Inferior parietal cortex (tissue), 1 donor: ENCODE results near the gene OR2C3.
"Not testable (repeated sequence)": the region's sequence is repeated elsewhere in the genome, so short reads cannot be mapped to it uniquely, and the experiment has no call there.

Experiments used
- DNase-seq: peaks from one replicate; pipeline ENCODE4 v3.0.0-alpha.2; 2016; ENCODE audit errors: extremely low spot score

OR2C3 gene

GRCh38 chr1:247517795-247518612 is 18.2 kb downstream of the OR2C3 start:
- no peak for DNase-seq

- DNase-seq, result no peak
These were observed 29.4 kb downstream of the OR2C3 start for GRCh38 chr1:247506831-247507230.

GRCh38 chr1:247500865-247501264 is 35.4 kb downstream of the OR2C3 start:
- DNase-seq, result no peak

GRCh38 chr1:247496581-247497285 is 39.5 kb downstream of the OR2C3 start:
- DNase-seq, result no peak

GRCh38 chr1:247494767-247495166 is 41.5 kb downstream of the OR2C3 start:
- no peak for DNase-seq

- DNase-seq, result no peak
These were observed 43.1 kb downstream of the OR2C3 start for GRCh38 chr1:247493106-247493505.

- no peak for DNase-seq
These were observed 44.9 kb downstream of the OR2C3 start for GRCh38 chr1:247491328-247491727.

GRCh38 chr1:247487057-247487456 is 49.2 kb downstream of the OR2C3 start:
- peak; percentile 72 for DNase-seq

GRCh38 chr1:247482747-247483146 is 53.5 kb downstream of the OR2C3 start:
- DNase-seq, result no peak

- not testable (repeated sequence) for DNase-seq
These were observed 59.7 kb downstream of the OR2C3 start for GRCh38 chr1:247476328-247477058.

GRCh38 chr1:247475793-247476192 is 60.4 kb downstream of the OR2C3 start:
- no peak for DNase-seq
